Testis (tissue), 3 donors: ENCODE data around the gene EXOC3L1. TPM values are rescaled to one million over a fixed set of nuclear protein-coding genes. Genes with fewer than 3 reads are reported as not detected.

Experiments
- DNase-seq: peaks from one replicate; pipeline ENCODE4 v3.0.0-alpha.2; 2019
- H3K27ac ChIP-seq, 2 donors: fragments of 200-600 bp; sonication (generic); one replicate each; pipeline ENCODE4 v1.5.1; 2019
- H3K27me3 ChIP-seq: fragments of 200-600 bp; sonication (generic); one replicate; pipeline ENCODE4 v1.5.1; 2019
- H3K36me3 ChIP-seq: fragments of 200-600 bp; sonication (generic); one replicate; pipeline ENCODE4 v1.5.1; 2017; ENCODE audit warnings: low read depth; ENCODE audit errors: missing control alignments
- H3K4me1 ChIP-seq: fragments of 200-600 bp; sonication (generic); one replicate; pipeline ENCODE4 v1.5.1; 2019
- H3K4me3 ChIP-seq, 2 donors: fragments of 200-600 bp; sonication (generic); one replicate each; pipeline ENCODE4 v1.5.1; 2017 to 2019
- H3K9me3 ChIP-seq: fragments of 200-600 bp; sonication (generic); one replicate; pipeline ENCODE4 v1.5.1; 2017
- POLR2A ChIP-seq: fragments of 450-650 bp; IDR thresholded peaks from one replicate; pipeline ENCODE4 v1.6.1; 2017; ENCODE audit warnings: antibody characterized with exemption, mild to moderate bottlenecking, moderate library complexity
- WGBS, 2 donors: methylation state at CpG; one replicate each; pipeline ENCODE4 v1.1.5; 2018; 5-methylcytosine and 5-hydroxymethylcytosine counted together
- intact Hi-C: fragments of 100-400 bp; cut with DNase I; formaldehyde crosslinking; loops from one replicate; pipeline ENCODE4 v1.15.1; 2023; ENCODE audit warnings: low total_unique reads
- polyA plus RNA-seq: library from polyadenylated mRNA; stranded (reverse); fragments of 350-450 nt; fragmentation: Illumina TruSeq; extraction: RNeasy Lipid Tissue Mini Kit (QIAGEN cat#74804); gene quantifications from one replicate; pipeline ENCODE4 v1.2.3, GENCODE V29; 2014; ENCODE audit warnings: low read depth, low replicate concordance; ENCODE audit not compliant: insufficient read depth
- total RNA-seq, 2 donors: library from RNA; depleted of rRNA; stranded (reverse); fragments of >200 nt; gene quantifications; one replicate each; pipeline ENCODE4 v1.2.3, GENCODE V29; 2016
- TF ChIP-seq, protein P1 (sequence below), 3 experiments: fragments of 450-650 bp in 2 of 3; fragments of 200-600 bp in 1 of 3; sonication (generic) in 1 of 3; IDR thresholded peaks; one replicate each; pipeline ENCODE4 v1.5.1; 2016 to 2019; ENCODE audit warnings: antibody characterized with exemption in 3 of 3, mild to moderate bottlenecking in 2 of 3, moderate library complexity in 1 of 3

Gene EXOC3L1
- total and polyA plus RNA-seq, 3 donors from 2014 or later, result 2.6 to 9.0 (median 5.1) TPM

DNA sequence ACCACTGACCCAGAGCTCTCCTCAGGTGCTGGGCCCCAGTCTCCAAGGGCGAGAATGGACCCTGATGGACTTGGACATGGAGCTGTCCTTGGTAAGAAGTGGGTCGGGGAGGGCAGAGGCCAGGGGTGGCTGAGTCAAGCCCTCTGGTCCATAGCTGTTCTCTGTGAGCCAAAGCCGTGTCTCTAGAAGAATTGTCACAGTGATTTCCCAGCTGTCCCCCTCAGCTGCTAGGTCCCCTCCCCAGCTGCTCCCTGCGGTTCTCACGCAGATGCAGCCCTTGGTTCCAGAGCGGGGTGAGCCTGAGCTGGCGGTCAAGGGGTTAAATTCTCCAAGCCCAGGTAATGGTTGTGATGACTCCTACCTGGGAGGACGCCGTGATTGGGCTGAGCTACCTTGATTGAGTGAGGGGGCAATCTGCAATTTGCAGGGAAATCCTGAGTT is 20.9 kb downstream of the EXOC3L1 start:
- Histone ChIP-seq H3K27me3 (no peaks in the 10 kb centered on the region), H3K9me3 (no peaks in the 10 kb centered on the region), H3K27ac (peak overlapping the region in 1 of 2 donors; percentile 90), H3K36me3 (no peaks in the 10 kb centered on the region), H3K4me3 (no peak overlapping the region), H3K4me1 (peaks cover 39% of the 10 kb centered on the region)
- WGBS, 2 donors, result 40 to 67% methylated on average over 2 to 8 of the region's 9 CpGs
- intact Hi-C loops, result no loop called here
- no peak for TF ChIP-seq POLR2A
- TF ChIP-seq, protein P1, sequence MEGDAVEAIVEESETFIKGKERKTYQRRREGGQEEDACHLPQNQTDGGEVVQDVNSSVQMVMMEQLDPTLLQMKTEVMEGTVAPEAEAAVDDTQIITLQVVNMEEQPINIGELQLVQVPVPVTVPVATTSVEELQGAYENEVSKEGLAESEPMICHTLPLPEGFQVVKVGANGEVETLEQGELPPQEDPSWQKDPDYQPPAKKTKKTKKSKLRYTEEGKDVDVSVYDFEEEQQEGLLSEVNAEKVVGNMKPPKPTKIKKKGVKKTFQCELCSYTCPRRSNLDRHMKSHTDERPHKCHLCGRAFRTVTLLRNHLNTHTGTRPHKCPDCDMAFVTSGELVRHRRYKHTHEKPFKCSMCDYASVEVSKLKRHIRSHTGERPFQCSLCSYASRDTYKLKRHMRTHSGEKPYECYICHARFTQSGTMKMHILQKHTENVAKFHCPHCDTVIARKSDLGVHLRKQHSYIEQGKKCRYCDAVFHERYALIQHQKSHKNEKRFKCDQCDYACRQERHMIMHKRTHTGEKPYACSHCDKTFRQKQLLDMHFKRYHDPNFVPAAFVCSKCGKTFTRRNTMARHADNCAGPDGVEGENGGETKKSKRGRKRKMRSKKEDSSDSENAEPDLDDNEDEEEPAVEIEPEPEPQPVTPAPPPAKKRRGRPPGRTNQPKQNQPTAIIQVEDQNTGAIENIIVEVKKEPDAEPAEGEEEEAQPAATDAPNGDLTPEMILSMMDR (IDR thresholded peaks at IDR 0.05), result no peak
- no peak for DNase-seq

DNA sequence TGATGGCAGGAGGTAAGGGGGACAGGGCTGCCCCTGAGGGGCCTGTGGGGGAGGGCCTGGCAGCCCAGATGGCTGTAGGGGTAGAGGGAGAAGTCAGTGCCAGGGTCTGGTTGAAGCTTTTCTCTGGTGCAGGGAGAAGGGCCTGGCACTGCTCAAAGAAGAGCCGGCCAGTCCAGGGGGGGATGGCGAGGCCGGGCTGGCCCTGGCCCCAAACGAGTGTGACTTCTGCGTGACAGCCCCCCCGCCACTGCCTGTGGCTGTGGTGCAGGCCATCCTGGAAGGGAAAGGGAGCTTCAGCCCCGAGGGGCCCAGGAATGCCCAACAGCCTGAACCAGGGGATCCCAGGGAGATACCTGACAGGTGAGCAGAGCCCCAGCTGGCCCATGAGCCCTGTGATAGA is 22.3 kb downstream of the EXOC3L1 start:
- 89 to 100% methylated on average over 3 to 6 of the region's 7 CpGs for WGBS, 2 donors
- no peak overlapping the region for H3K27ac ChIP-seq
- no peaks in the 10 kb centered on the region for H3K36me3 ChIP-seq
- no peak for DNase-seq
- intact Hi-C loops, result no loop called here
- no peak for TF ChIP-seq POLR2A
- TF ChIP-seq, protein P1 (IDR thresholded peaks at IDR 0.05), result no peak
- no peak overlapping the region for H3K4me3 ChIP-seq
- H3K9me3 ChIP-seq, result no peaks in the 10 kb centered on the region
- H3K27me3 ChIP-seq, result no peaks in the 10 kb centered on the region
- H3K4me1 ChIP-seq, result peaks cover 31% of the 10 kb centered on the region

DNA sequence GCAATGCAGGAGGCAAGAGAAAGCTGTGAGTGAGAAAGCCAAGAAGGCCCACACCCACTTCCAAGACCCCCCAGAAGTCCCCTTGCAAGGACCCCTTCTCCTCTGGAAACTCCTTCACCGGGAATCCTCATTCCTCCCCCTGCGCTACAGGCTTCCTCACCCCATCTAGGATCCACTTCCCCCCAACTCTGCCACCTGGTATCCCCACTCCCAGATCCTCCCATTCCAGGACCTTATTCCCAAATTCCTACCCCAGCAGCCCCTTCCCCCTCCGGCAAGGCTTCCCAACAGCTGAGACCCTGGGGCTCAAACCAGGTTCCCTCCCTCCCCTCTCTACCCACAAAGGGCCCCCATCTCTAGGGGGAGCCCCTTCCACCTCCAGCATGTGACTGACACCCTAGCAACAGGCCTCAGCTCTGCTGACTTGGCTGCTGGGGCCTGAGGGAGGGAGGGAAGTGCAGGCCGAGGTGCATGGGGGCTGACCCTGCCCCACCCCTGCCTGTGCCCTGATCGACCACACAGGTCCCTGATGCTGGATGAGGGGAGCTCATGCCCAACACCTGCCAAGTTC is 23.3 kb downstream of the EXOC3L1 start:
- Histone ChIP-seq H3K27ac (no peak overlapping the region), H3K9me3 (no peaks in the 10 kb centered on the region), H3K36me3 (no peaks in the 10 kb centered on the region), H3K27me3 (no peaks in the 10 kb centered on the region), H3K4me1 (peaks cover 31% of the 10 kb centered on the region), H3K4me3 (no peak overlapping the region)
- intact Hi-C loops, result no loop called here
- no peak for DNase-seq
- WGBS, 2 donors, result 81 to 84% methylated on average over 4 to 5 of the region's 5 CpGs
- TF ChIP-seq POLR2A, result no peak
- TF ChIP-seq, protein P1 (IDR thresholded peaks at IDR 0.05), result no peak

DNA sequence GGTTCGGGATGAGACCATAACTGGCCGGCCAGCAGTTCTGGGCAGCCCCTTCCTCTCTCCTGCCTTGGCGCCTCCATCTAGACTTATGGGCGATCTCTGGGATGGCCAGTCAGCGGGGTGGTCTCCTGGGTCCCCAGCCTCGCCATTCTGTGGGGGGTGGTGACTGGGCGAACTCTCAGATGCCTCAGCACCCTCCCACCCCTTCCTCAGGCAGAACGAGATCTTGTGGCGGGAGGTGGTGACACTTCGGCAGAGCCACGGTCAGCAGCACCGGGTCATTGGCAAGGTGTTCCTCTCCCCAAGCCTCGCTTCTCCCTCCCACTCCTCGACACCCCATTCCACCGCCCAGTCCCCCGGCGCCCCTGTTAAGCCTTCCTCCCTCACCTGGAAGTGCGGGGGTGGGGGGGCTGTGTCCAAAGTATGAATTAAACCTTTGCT is 23.8 kb downstream of the EXOC3L1 start:
- Histone ChIP-seq H3K27me3 (no peaks in the 10 kb centered on the region), H3K27ac (no peak overlapping the region), H3K4me3 (no peak overlapping the region), H3K36me3 (no peaks in the 10 kb centered on the region), H3K9me3 (no peaks in the 10 kb centered on the region), H3K4me1 (peaks cover 32% of the 10 kb centered on the region)
- no peak for DNase-seq
- 42 to 62% methylated on average over 6 to 18 of the region's 18 CpGs for WGBS, 2 donors
- intact Hi-C loops, result no loop called here
- TF ChIP-seq, protein P1 (IDR thresholded peaks at IDR 0.05), result no peak
- no peak for TF ChIP-seq POLR2A
